NT2/D1 (cell line): ENCODE data around the gene C2CD5.
"Not testable (repeated sequence)": the region's sequence is repeated elsewhere in the genome, so short reads cannot be mapped to it uniquely, and the experiment has no call there.

ENCODE experiments used
- DNase-seq: peaks from one replicate; pipeline ENCODE4 v3.0.0-alpha.2; 2011; ENCODE audit warnings: low read depth, low spot score
- H3K27me3 ChIP-seq: 2 replicates; pipeline ENCODE4 v1.6.0; 2011; ENCODE audit warnings: mild to moderate bottlenecking; ENCODE audit not compliant: insufficient read length, insufficient read depth
- H3K36me3 ChIP-seq: 2 replicates; pipeline ENCODE4 v1.6.1; 2011; ENCODE audit warnings: mild to moderate bottlenecking, low read length, mixed read lengths; ENCODE audit not compliant: insufficient read depth, insufficient read length
- H3K4me1 ChIP-seq: 2 replicates; pipeline ENCODE4 v1.5.1; 2011; ENCODE audit not compliant: insufficient read depth, insufficient read length
- H3K4me3 ChIP-seq: 2 replicates; pipeline ENCODE4 v1.5.1; 2011; ENCODE audit warnings: low read depth; ENCODE audit not compliant: insufficient read length
- H3K9ac ChIP-seq: 2 replicates; pipeline ENCODE4 v1.6.0; 2011; ENCODE audit warnings: low read depth; ENCODE audit not compliant: insufficient read length
- H3K9me3 ChIP-seq: 2 replicates; pipeline ENCODE4 v1.5.1; 2011; ENCODE audit warnings: mild to moderate bottlenecking, low read length; ENCODE audit not compliant: insufficient read depth
- SUZ12 ChIP-seq: IDR thresholded peaks from 2 replicates; pipeline ENCODE4 v1.6.1; 2011; ENCODE audit not compliant: insufficient read length, insufficient read depth; ENCODE audit errors: extremely low read depth
- YY1 ChIP-seq: IDR thresholded peaks from 2 replicates; pipeline ENCODE4 v1.6.1; 2011; ENCODE audit not compliant: insufficient read length, insufficient read depth
- ZNF274 ChIP-seq: IDR thresholded peaks from 2 replicates; pipeline ENCODE4 v1.6.1; 2011; ENCODE audit warnings: mild to moderate bottlenecking, low read depth, low read length

Gene C2CD5

DNA sequence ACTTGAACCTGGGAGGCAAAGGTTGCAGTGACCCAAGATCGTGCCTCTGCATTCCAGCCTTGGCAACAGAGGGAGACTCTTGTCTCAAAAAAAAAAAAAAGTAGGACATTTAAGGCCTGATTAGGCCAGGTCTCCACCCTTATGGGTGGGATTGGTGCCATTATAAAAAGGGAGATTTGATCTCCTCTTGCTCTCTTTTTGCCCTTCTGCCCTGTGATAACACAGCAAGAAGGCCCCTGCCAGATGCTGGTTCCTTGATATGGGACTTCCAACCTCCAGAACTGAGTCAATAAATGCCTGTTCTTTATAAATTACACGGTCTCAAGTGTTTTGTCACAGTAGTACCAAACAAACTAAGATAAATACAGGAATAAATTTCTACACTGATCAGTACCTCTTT is 81.0 kb downstream of the C2CD5 start:
- DNase-seq = no peak
- no peaks in the 10 kb centered on the region for H3K4me1 ChIP-seq
- no peaks in the 10 kb centered on the region for H3K27me3 ChIP-seq
- no peak overlapping the region for H3K9ac ChIP-seq
- no peak for TF ChIP-seq YY1
- no peak for TF ChIP-seq ZNF274
- TF ChIP-seq SUZ12 = no peak
- H3K36me3 ChIP-seq = peaks cover 10% of the 10 kb centered on the region
- no peak overlapping the region for H3K4me3 ChIP-seq
- no peaks in the 10 kb centered on the region for H3K9me3 ChIP-seq

DNA sequence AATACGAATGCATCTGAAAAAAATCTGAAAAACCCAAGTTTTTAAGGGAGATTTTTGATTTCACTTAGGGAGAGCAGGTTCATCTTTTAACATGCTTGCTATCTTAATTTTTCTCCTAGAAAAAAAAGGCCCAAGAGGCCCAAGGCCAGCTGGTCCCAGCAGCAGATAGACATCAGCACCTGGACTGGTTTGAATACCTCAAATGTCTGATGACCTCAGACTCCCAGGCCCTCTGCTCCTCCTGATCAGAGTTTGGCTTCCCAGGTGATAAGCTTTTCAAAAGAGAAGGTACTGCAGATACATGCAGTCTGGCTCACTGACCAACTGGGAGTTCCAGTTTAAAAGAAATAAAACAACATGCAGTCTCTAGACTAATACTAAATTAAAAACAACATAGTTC is 82.6 kb downstream of the C2CD5 start:
- no peaks in the 10 kb centered on the region for H3K4me1 ChIP-seq
- H3K4me3 ChIP-seq = no peak overlapping the region
- TF ChIP-seq SUZ12 (no peak), YY1 (no peak), ZNF274 (no peak)
- peaks cover 3% of the 10 kb centered on the region for H3K36me3 ChIP-seq
- H3K9ac ChIP-seq = no peak overlapping the region
- no peak for DNase-seq
- no peaks in the 10 kb centered on the region for H3K27me3 ChIP-seq
- H3K9me3 ChIP-seq = no peaks in the 10 kb centered on the region

DNA sequence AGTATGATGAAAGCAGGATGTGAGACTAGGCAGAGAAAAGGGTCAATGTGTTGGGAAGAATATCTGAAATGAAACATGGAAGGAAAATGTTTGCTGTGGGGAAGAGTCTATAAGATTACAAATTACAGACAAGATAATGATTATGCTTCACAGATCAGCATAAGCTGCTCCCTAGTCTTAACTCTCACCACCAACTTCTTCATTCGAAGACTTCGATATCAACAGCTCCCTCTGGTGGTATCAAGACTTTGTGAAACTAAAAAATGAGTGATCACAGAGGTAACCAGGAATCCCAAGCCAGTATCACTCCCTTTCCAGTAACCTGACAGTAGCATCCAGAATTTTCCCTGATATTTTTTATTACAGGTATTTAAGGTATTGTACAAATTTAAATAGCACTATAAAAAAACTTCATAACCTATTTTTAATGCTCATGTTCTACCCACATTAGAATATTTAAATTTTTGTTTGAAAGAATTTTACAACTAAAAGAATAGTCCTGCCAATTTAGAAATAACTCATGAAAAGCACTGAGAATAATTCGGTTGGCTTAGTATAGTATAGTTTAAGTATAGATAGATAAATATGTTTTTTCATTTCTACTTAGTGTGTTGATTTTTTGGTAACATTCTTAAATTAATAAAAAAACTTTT is 84.4 kb downstream of the C2CD5 start:
- Histone ChIP-seq H3K9me3 (no peaks in the 10 kb centered on the region), H3K9ac (no peak overlapping the region), H3K4me3 (no peak overlapping the region), H3K36me3 (peaks cover 5% of the 10 kb centered on the region), H3K4me1 (no peaks in the 10 kb centered on the region), H3K27me3 (no peaks in the 10 kb centered on the region)
- no peak for TF ChIP-seq SUZ12
- TF ChIP-seq YY1 = no peak
- TF ChIP-seq ZNF274 = no peak
- DNase-seq = peak; percentile 66

- no peaks in the 10 kb centered on the region for H3K27me3 ChIP-seq
- H3K9me3 ChIP-seq = no peaks in the 10 kb centered on the region
- no peak for DNase-seq
- no peak for TF ChIP-seq ZNF274
- no peak for TF ChIP-seq SUZ12
- no peak for TF ChIP-seq YY1
- H3K4me3 ChIP-seq = no peak overlapping the region
- H3K4me1 ChIP-seq = no peaks in the 10 kb centered on the region
- H3K9ac ChIP-seq = no peak overlapping the region
- H3K36me3 ChIP-seq = peaks cover 14% of the 10 kb centered on the region
Observed at GRCh38 chr12:22458298-22458937, 85.9 kb downstream of the C2CD5 start.

GRCh38 chr12:22457085-22457484 is 87.3 kb downstream of the C2CD5 start:
- no peak for TF ChIP-seq ZNF274
- TF ChIP-seq YY1 = no peak
- no peak for TF ChIP-seq SUZ12
- no peak overlapping the region for H3K4me3 ChIP-seq
- peaks cover 17% of the 10 kb centered on the region for H3K36me3 ChIP-seq
- no peaks in the 10 kb centered on the region for H3K4me1 ChIP-seq
- H3K27me3 ChIP-seq = no peaks in the 10 kb centered on the region
- no peak for DNase-seq
- H3K9ac ChIP-seq = no peak overlapping the region
- H3K9me3 ChIP-seq = no peaks in the 10 kb centered on the region

DNA sequence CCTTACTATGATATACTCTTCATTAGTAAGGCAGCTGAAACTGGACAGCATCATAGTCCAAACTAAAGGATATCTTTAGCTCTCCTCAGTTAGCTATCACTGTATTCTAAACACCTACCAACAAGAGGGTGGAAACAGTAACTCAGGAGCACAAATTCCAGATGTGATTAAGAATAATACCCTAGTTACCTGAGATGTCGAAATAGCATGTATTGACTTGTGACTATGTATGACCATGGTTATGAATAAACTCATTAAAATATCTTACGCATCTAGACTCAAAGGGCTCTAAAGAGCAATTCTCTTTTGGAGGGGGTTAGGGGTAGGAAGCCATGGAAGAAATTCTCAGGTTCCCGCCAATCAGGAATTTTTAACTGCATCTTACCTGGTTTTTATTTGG is 90.8 kb downstream of the C2CD5 start:
- no peak overlapping the region for H3K4me3 ChIP-seq
- no peaks in the 10 kb centered on the region for H3K4me1 ChIP-seq
- peaks cover 17% of the 10 kb centered on the region for H3K36me3 ChIP-seq
- no peaks in the 10 kb centered on the region for H3K9me3 ChIP-seq
- H3K9ac ChIP-seq = no peak overlapping the region
- TF ChIP-seq ZNF274 (no peak), SUZ12 (no peak), YY1 (no peak)
- DNase-seq = no peak
- H3K27me3 ChIP-seq = no peaks in the 10 kb centered on the region

- no peak overlapping the region for H3K4me3 ChIP-seq
- TF ChIP-seq SUZ12 = no peak
- TF ChIP-seq ZNF274 = no peak
- TF ChIP-seq YY1 = no peak
- no peaks in the 10 kb centered on the region for H3K36me3 ChIP-seq
- H3K27me3 ChIP-seq = no peaks in the 10 kb centered on the region
- H3K9ac ChIP-seq = no peak overlapping the region
- H3K4me1 ChIP-seq = no peaks in the 10 kb centered on the region
- no peaks in the 10 kb centered on the region for H3K9me3 ChIP-seq
- DNase-seq = no peak
Observed at GRCh38 chr12:22447223-22447622, 97.1 kb downstream of the C2CD5 start.

- H3K36me3 ChIP-seq, H3K4me3 ChIP-seq, H3K9me3 ChIP-seq, H3K9ac ChIP-seq, DNase-seq, H3K4me1 ChIP-seq, H3K27me3 ChIP-seq: not testable (repeated sequence)
Observed at GRCh38 chr12:22444317-22444665, 100.1 kb downstream of the C2CD5 start.
